H1 (cell line): ENCODE results near the gene SIT1. TPM values are rescaled to one million over a fixed set of nuclear protein-coding genes. Genes with fewer than 3 reads are reported as not detected.

Source experiments
- ATF2 ChIP-seq: IDR thresholded peaks from 2 replicates; pipeline ENCODE4 v1.6.1; 2012; ENCODE audit warnings: low read length, inconsistent platforms
- CHD7 ChIP-seq: fragments of 300-600 bp; sonication (generic); IDR thresholded peaks from 2 replicates; pipeline ENCODE4 v1.7.1; 2012; ENCODE audit warnings: low read length, moderate library complexity, mild to moderate bottlenecking, inconsistent platforms; ENCODE audit not compliant: insufficient replicate concordance
- NANOG ChIP-seq: IDR thresholded peaks from 2 replicates; pipeline ENCODE4 v1.6.1; 2011; ENCODE audit warnings: low read length, low read depth, mild to moderate bottlenecking, inconsistent platforms; ENCODE audit not compliant: insufficient read depth, poor library complexity, severe bottlenecking
- SUZ12 ChIP-seq: fragments of 200-600 bp; sonication (generic); IDR thresholded peaks from 2 replicates; pipeline ENCODE4 v1.6.1; 2012; ENCODE audit warnings: mild to moderate bottlenecking, inconsistent platforms, low read length, moderate library complexity, mixed read lengths
- polyA plus RNA-seq, 7 experiments: library from polyadenylated mRNA; depleted of rRNA in 3 of 7; stranded (reverse) in 5 of 7; unstranded in 2 of 7; fragments of >200 nt in 5 of 7; fragments of 200-250 nt in 2 of 7; gene quantifications; 1 replicate in 5 of 7; 2 replicates in 1 of 7; 4 replicates in 1 of 7; pipeline versions ENCODE4 v1.2.1 to v1.2.3, GENCODE V29; 2011 to 2013; ENCODE audit warnings: missing spikeins in 2 of 7, mixed read lengths in 2 of 7
- total RNA-seq: library from RNA; stranded (reverse); fragmentation: NEBNext Ultra II Directional; extraction: Animal tissue kit (Norgen Biotek cat#: 25700); gene quantifications from 2 replicates; pipeline ENCODE4 v1.2.1, GENCODE V29; 2021

The SIT1 gene
- total and polyA plus RNA-seq, 2 of the 8 experiments (the other 6 are each of a cell fraction or from before 2014, with no cell fraction given): 8.2 to 12.8 TPM

- TF ChIP-seq CHD7 (no peak), SUZ12 (no peak; the same call in 1 of the 2 replicates), NANOG (no peak), ATF2 (no peak)
Observed at GRCh38 chr9:35605351-35606137, 45.2 kb downstream of the SIT1 start (continued).
